HG03064 (cell line): ENCODE measurements around the gene PTTG1.

ENCODE experiments used
- ATAC-seq: cut with Tn5 transposase; IDR thresholded peaks from one replicate; pipeline ENCODE4 v1.9.1; 2021; ENCODE audit warnings: low read depth; ENCODE audit not compliant: unreplicated experiment

The PTTG1 gene

GRCh38 chr5:160421625-160422258, at the start of gene PTTG1:
TSS of gene PTTG1 (plus strand) at chr5:160421855. CDS start at chr5:160422313, 458 bp downstream.
- peak; percentile 71 for ATAC-seq

GRCh38 chr5:160375166-160375565, 46.5 kb upstream of the PTTG1 start:
- ATAC-seq: no peak

- ATAC-seq: no peak
Measured at GRCh38 chr5:160375701-160376100, 46.0 kb upstream of the PTTG1 start.

GRCh38 chr5:160376416-160376815, 45.2 kb upstream of the PTTG1 start:
- ATAC-seq: no peak

- ATAC-seq: no peak
Measured at GRCh38 chr5:160377651-160378050, 44.0 kb upstream of the PTTG1 start.

GRCh38 chr5:160378330-160378729, 43.3 kb upstream of the PTTG1 start:
- ATAC-seq: no peak

- ATAC-seq: no peak
Measured at GRCh38 chr5:160379511-160379910, 42.1 kb upstream of the PTTG1 start.

- ATAC-seq: no peak
Measured at GRCh38 chr5:160380041-160380440, 41.6 kb upstream of the PTTG1 start.

- ATAC-seq: no peak
Measured at GRCh38 chr5:160382346-160382745, 39.3 kb upstream of the PTTG1 start.

GRCh38 chr5:160384681-160385080, 37.0 kb upstream of the PTTG1 start:
- no peak for ATAC-seq

GRCh38 chr5:160385496-160385895, 36.2 kb upstream of the PTTG1 start:
- no peak for ATAC-seq

- no peak for ATAC-seq
Measured at GRCh38 chr5:160387445-160387844, 34.2 kb upstream of the PTTG1 start.

GRCh38 chr5:160390787-160391696, 30.6 kb upstream of the PTTG1 start:
- no peak for ATAC-seq

- no peak for ATAC-seq
Measured at GRCh38 chr5:160395111-160395510, 26.5 kb upstream of the PTTG1 start.

- ATAC-seq: no peak
Measured at GRCh38 chr5:160397492-160397891, 24.2 kb upstream of the PTTG1 start.

GRCh38 chr5:160398806-160399205, 22.8 kb upstream of the PTTG1 start:
- ATAC-seq: no peak

- peak; percentile 87 for ATAC-seq
Measured at GRCh38 chr5:160399402-160400353, 22.0 kb upstream of the PTTG1 start, which contains the start of gene FAM200C. TSS of gene FAM200C (minus strand) at chr5:160400054. CDS start at chr5:160395490, 4,564 bp downstream.

- ATAC-seq: peak; percentile 54
Measured at GRCh38 chr5:160418561-160419457, 2.8 kb upstream of the PTTG1 start, which contains the start of gene SLU7. TSS of gene SLU7 (minus strand) at chr5:160419081. CDS start at chr5:160415294, 3,787 bp downstream.
